A204.1 (cell line): ENCODE data around the gene P2RX2.

ENCODE experiments used
- FAIRE-seq: peaks from 2 replicates; lab custom pipeline; 2012; peaks lifted over from hg19 to GRCh38; lab: Jason Lieb, UNC

The P2RX2 gene

GRCh38 chr12:132638541-132639408 lies 20.2 kb downstream of the P2RX2 start:
- no peak for FAIRE-seq

DNA sequence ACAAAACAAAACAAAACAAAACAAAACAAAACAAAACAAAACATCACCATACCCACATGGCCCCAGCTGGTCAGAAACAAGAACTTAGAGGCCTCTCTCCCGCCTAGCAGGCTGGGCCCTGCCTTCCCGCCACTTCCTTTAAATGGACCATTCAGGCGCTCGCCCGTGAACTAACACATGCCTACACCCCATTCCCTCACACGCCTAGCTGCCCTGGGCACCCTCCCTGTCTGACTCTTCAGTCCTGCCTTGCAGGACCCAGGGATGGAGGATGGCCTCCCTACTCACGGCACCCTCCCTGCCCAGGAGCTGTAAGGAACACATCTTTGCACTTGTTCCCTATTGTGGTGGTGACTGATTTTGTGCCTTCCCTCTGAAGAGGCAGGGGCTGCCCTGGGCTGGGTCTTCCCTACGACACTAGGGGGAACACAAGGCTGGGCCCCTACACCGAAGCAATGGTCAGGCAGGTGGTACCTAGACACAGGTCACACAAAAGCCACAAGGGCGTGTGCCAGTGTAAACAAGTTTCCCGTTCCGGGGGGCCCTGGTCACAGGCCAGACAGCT lies 21.5 kb downstream of the P2RX2 start:
- FAIRE-seq, result no peak

DNA sequence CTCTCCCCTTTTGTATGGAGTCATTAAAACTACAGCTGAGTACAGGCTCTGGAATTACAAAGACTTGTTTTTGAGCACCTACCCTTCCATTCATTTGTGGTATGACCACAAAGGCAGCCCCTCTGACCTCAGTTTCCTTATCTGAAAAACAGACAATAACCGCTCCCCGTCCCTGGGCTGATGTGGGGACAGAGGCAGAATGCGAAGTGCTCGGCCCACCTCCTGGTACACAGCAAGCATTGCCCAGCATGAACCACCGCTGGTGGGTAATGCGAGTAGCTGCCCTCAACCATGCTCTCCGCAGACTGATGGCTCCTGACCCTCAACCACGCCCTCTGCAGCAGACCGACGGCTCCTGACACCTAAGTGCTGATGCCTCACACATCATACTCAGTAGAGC lies 22.4 kb downstream of the P2RX2 start:
- no peak for FAIRE-seq

DNA sequence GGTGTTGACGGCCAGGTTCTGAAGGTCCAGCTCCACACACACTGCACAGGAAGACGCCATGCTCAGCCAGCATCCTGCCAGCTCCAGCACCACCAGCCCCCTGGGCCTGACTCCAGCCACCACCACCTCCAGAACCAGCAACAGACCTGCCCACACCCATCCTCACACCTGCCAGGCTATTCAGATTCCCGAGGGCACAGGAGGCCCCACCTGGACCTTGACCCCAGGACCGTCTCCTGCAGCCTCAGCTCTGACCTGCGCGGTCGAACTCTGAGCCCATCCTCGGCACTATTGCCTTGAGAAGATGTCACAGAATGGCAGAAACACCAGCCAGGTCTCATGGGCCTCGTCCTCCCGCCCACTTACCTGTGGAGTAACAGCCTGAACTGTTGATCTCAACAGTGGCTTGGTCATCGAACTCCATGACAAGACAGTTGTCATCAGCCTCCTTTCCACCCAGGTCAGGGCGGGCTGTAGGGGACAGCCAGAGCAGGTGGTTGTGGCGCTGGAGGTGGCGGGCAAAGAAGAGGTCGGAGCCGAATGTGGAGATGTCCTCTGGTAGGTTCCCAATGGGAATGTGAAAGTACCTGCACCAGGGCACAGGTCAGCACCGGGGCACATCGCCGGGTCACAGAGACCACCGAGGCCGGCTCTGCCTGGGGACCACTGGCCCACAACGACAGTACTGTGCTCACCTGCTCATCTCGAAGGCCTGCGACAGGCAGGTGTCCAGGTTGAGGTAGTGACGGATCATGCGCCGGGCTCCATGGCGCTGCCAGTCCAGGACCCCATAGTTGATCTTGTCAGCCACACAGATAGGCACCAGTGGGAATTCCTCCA lies 23.5 kb downstream of the P2RX2 start:
- FAIRE-seq, result no peak

DNA sequence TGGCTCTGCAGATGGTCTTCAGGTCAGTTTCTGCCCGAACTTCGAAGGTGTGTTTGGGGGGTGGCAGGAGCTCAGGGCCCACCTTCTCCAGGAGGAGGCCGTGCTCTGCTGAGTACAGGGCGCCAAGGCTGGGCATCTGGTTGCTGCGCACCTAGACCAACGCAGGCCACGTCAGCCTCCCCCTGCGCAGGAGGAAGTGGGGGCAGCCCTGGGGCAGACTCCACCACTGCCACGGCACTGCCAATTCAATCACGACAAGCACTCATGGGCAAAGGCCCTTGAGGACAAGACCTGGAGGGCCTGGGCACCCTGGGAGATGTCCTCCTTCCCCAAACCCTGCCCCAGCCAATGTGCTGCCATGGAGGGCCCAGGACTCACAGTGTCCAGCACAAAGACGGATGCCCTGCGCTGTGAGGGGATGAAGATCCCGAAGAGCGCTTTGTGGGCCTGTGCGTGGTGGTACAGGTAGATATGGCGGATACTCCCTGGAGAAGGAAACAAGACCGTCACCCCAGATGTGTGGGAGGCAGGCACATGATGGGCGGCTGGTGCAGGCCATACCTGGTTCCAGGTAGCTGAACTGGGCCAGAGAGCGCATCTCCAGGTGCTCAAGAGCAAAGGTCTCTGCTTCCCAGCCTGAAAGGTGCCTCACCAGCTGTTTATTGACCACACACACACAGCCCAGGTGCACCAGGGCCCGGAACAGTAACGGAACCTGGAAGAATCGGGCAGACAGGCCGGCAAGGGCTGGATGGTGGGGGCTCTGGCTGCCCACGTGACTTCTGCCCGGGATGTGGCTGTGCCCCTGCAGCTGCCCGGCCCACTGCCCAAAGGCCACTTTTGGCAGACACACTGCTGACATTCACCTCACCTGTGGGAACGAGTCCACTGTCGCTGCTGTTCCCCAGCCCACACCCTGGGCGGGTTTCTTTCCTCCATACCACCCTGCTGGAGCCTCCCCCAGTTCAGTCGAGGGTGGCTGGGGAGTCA lies 24.6 kb downstream of the P2RX2 start:
- no peak for FAIRE-seq

GRCh38 chr12:132646850-132647249 lies 28.3 kb downstream of the P2RX2 start:
- FAIRE-seq, result no peak

GRCh38 chr12:132647858-132648257 lies 29.3 kb downstream of the P2RX2 start:
- no peak for FAIRE-seq

DNA sequence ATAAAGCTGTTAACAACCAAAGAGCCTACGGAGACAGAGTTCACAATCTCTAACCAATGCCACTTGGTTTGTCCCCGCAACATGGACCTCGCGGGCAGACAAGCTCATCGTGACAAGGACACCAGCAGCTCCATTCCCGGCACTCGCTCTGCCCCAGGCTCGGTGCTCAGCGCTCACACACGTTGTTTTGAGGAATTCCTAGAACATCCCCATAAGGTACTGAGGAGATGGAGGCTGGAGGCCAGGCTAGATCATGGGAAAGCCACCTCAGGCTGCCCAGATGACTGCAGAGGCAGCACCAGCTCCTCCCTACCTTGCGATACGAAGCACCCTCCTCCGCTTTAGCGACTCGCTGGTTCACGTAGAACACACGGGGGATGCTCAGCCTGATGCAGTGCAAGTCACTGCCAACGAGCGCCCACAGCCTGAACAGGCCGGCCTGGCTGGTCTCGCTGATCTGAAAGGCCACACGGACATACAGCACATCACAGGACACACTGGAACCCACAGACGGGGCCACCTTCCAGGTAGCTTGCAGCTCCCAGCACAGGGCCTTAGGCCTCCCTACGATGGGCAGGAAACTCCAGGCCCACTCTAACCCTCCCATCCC lies 30.1 kb downstream of the P2RX2 start:
- no peak for FAIRE-seq

GRCh38 chr12:132649226-132649945 lies 30.8 kb downstream of the P2RX2 start:
- no peak for FAIRE-seq

DNA sequence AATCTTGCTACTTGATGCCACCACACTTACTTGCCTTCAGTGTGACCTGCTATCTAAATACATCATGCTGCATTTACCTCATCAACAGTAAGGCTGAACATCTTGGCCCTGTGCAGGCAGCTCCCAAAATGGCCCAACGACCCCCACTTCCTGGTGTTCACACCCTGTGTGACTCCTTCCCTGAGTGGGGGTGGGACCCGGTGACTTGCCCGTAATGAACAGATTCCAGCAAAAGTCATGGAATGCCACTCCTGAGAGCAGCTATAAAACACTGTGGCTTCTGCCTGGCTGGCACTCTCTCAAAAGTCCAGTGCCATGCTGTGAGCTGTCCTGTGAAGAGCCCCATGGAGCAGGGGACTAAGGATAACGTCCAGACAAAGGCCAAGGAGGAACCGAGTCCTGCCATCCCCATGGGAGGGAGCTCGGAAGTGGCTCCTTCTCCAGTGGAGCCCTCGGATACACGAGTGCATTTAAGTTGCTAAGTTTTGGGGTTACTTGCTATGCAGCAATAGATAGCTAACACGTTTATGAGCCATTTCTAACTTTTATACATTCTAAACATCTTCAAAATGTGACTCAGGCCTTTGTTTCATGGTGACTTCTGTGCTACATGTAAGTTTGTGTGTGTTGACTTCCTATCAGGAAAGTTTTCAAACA lies 33.0 kb downstream of the P2RX2 start:
- no peak for FAIRE-seq

DNA sequence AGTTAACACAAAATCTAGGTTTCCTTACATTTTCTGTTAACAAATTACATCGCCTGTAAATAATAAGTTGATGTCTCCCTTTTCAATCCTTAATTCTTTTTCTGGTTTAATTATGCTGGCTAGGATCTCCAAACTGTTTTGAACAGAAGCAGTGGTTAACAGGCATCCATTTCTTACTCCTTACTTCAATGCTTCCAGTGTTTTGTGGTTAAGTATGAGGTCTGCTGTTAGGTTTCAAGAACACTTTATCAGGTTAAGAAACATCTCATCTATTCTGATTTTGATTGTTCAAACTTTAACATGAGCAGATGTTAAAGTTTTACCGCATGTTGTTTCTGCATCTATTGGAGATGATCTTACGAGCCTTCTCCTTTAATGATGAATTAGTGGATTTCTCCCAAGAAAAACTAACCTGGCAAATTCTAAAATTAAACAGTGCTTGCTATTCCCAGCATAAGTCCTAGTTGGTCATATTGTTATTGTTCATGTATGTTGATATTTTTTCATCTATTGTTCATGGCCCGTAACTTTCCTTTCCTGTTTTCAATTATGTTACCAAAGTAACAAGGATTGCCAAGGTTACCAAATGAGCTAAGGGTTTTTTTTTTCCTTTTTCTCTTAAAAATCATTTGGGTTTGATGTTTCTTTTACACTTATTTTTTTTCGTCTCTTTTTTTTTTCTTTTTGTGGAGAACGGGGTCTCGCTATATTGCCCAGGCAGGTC lies 35.2 kb downstream of the P2RX2 start:
- FAIRE-seq, result no peak

DNA sequence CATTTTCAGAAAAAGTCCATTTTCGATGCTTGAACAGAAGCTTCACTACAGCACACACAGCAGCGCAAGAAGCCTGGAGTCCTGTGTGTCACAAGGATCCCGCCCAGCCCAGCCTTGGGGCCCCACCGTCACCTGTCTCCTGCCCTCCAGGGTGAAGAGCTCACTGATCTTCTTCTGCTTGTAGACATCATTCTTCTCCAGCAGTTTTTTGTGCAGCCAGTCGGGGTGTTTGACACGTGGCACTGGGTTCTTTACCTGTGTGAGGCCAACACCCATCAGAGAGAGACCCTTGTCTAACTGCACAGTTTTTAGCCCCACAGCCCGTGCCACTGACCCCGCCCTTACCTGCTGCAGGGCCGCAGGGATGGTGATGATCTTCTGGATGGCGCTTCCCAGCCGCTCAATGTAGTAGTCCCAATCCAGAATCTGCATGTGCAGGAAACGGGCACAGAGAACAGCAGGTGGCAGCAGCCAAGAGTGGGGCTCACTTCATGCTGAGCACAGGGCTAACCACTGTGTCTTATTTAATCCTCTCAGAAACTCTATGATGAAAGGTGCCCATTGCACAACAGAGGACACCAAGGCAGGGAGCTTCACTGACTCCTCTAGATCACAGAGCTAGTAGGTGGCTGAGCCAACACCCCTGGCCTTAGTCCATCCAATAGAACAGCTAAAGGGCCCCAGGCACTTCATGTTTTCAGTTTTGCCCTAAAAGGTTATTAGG lies 38.6 kb downstream of the P2RX2 start:
- no peak for FAIRE-seq

DNA sequence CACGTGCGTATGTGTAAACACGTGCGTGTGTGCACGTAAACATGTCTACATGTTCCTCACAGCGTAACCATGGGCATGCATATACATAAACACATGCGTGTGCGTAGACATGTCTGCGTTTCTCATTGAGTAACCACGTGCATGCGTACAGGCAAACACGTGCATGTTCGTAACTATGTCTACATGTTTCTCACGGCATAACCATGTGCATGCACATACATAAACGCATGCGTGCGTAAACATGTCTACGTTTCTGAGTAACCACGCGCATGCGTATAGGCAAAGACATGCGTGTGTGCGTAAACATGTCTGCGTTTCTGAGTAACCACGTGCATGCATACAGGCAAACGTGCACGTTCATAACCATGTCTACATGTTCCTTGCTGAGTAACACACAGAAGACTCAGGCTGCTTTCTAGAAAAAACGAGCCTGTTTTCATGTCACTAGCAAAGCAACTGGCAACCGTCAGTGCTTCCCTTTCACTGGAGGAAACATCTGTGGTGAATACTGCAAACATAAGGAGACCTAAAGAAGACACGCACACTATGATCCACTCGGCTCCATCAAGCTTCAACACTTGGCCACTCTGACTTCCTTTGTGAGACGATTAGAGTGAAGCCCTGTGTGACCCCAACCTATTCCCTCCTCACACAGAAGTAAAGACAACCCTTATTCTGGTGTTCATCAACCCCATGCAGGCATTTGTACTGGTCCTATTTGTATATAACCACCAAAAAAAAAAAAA lies 39.7 kb downstream of the P2RX2 start:
- no peak for FAIRE-seq

- FAIRE-seq, result no peak
These were observed 40.6 kb downstream of the P2RX2 start for GRCh38 chr12:132659146-132659545.

DNA sequence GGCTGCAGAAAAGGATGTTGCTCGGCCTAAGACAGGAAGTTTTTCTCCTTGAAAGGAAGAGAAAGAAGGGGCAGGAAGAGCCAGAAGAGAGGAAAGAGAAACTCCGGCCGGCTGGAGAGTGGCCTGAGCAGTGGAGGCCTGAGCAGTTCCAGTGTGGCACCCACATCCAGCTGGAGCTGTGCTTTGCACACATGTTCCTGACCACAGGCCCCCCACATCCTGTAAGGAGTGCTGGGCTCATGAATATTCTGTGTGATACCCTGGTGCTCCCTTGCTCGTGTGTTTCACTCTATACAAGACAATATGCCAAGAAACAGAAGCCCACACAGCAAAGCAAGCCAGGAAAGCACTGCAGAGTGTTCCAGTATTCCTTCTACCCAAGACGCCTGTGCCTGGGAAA lies 41.5 kb downstream of the P2RX2 start:
- no peak for FAIRE-seq

GRCh38 chr12:132660996-132661395 lies 42.4 kb downstream of the P2RX2 start:
- FAIRE-seq, result no peak

- FAIRE-seq, result no peak
These were observed 43.4 kb downstream of the P2RX2 start for GRCh38 chr12:132661972-132662371.
